ENCODE data around the gene SLX4.

Gene SLX4

GRCh38 chr16:3582276-3583165 lies 28.9 kb downstream of the SLX4 start:
- Mint-ChIP-seq H3K9me3 (no peaks in the 10 kb centered on the region), H3K27me3 (no peaks in the 10 kb centered on the region), H3K4me1 (peaks cover 30% of the 10 kb centered on the region), H3K36me3 (peaks cover 4% of the 10 kb centered on the region), H3K4me3 (no peak overlapping the region), H3K27ac (no peak overlapping the region)

- Mint-ChIP-seq H3K4me1 (peaks cover 40% of the 10 kb centered on the region), H3K4me3 (no peak overlapping the region), H3K27me3 (no peaks in the 10 kb centered on the region), H3K36me3 (peaks cover 4% of the 10 kb centered on the region), H3K9me3 (no peaks in the 10 kb centered on the region), H3K27ac (no peak overlapping the region)
Observed at GRCh38 chr16:3581392-3581791, 30.0 kb downstream of the SLX4 start.

DNA sequence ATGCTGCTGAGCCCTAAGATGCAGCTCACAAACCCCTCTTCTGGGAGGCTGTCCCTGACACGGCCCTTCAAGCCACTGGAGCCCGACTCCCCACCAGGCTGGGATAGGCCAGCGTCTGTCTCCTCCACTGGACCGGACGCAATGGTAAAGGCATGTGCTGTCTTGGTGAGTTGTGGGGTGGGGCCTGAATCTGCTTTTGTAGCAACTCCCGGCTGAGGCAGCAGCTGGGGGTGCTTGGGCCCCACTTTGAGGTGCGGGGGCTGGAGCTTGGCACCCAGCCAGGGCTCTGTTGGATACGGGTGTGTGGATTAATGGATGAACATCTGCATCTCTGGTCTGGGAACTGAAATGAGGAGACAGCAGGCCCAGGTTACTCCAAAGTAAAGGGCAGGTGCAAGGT lies 30.7 kb downstream of the SLX4 start:
- Mint-ChIP-seq H3K4me3 (no peak overlapping the region), H3K4me1 (peaks cover 43% of the 10 kb centered on the region), H3K36me3 (peaks cover 4% of the 10 kb centered on the region), H3K9me3 (no peaks in the 10 kb centered on the region), H3K27ac (no peak overlapping the region), H3K27me3 (no peaks in the 10 kb centered on the region)

GRCh38 chr16:3580251-3580651 lies 31.2 kb downstream of the SLX4 start:
- peaks cover 4% of the 10 kb centered on the region for H3K36me3 Mint-ChIP-seq
- no peak overlapping the region for H3K4me3 Mint-ChIP-seq
- H3K9me3 Mint-ChIP-seq = no peaks in the 10 kb centered on the region
- H3K27ac Mint-ChIP-seq = no peak overlapping the region
- H3K27me3 Mint-ChIP-seq = no peaks in the 10 kb centered on the region
- peaks cover 48% of the 10 kb centered on the region for H3K4me1 Mint-ChIP-seq

GRCh38 chr16:3579776-3580175 lies 31.6 kb downstream of the SLX4 start:
- no peaks in the 10 kb centered on the region for H3K9me3 Mint-ChIP-seq
- peak overlapping the region; percentile 82 for H3K27ac Mint-ChIP-seq
- H3K36me3 Mint-ChIP-seq = peaks cover 4% of the 10 kb centered on the region
- H3K4me3 Mint-ChIP-seq = peak overlapping the region; percentile 51
- peaks cover 53% of the 10 kb centered on the region for H3K4me1 Mint-ChIP-seq
- no peaks in the 10 kb centered on the region for H3K27me3 Mint-ChIP-seq

- peak overlapping the region; percentile 96 for H3K27ac Mint-ChIP-seq
- H3K27me3 Mint-ChIP-seq = no peaks in the 10 kb centered on the region
- H3K4me1 Mint-ChIP-seq = peaks cover 61% of the 10 kb centered on the region
- H3K9me3 Mint-ChIP-seq = no peaks in the 10 kb centered on the region
- peak overlapping the region; percentile 91 for H3K4me3 Mint-ChIP-seq
- peaks cover 3% of the 10 kb centered on the region for H3K36me3 Mint-ChIP-seq
Observed at GRCh38 chr16:3578610-3579551, 32.5 kb downstream of the SLX4 start.

- peak overlapping the region; percentile 91 for H3K4me3 Mint-ChIP-seq
- H3K36me3 Mint-ChIP-seq = peaks cover 3% of the 10 kb centered on the region
- peaks cover 65% of the 10 kb centered on the region for H3K4me1 Mint-ChIP-seq
- no peaks in the 10 kb centered on the region for H3K27me3 Mint-ChIP-seq
- peak overlapping the region; percentile 96 for H3K27ac Mint-ChIP-seq
- H3K9me3 Mint-ChIP-seq = no peaks in the 10 kb centered on the region
Observed at GRCh38 chr16:3578121-3578520, 33.3 kb downstream of the SLX4 start.

- Mint-ChIP-seq H3K27ac (peak within 1 kb of the TSS; percentile 96), H3K4me1 (peaks cover 72% of the 10 kb centered on the region), H3K27me3 (no peaks in the 10 kb centered on the region), H3K36me3 (peaks cover 4% of the 10 kb centered on the region), H3K9me3 (no peaks in the 10 kb centered on the region), H3K4me3 (peak within 1 kb of the TSS; percentile 91)
Observed at GRCh38 chr16:3577302-3577752, 34.1 kb downstream of the SLX4 start, which contains the start of gene NLRC3. NLRC3 (minus strand) TSS chr16:3577403; CDS start chr16:3565036, 12,367 bp downstream.

GRCh38 chr16:3576211-3576610 lies 35.2 kb downstream of the SLX4 start:
- peak overlapping the region; percentile 91 for H3K4me3 Mint-ChIP-seq
- H3K4me1 Mint-ChIP-seq = peaks cover 77% of the 10 kb centered on the region
- peaks cover 8% of the 10 kb centered on the region for H3K36me3 Mint-ChIP-seq
- peak overlapping the region; percentile 96 for H3K27ac Mint-ChIP-seq
- no peaks in the 10 kb centered on the region for H3K27me3 Mint-ChIP-seq
- no peaks in the 10 kb centered on the region for H3K9me3 Mint-ChIP-seq

DNA sequence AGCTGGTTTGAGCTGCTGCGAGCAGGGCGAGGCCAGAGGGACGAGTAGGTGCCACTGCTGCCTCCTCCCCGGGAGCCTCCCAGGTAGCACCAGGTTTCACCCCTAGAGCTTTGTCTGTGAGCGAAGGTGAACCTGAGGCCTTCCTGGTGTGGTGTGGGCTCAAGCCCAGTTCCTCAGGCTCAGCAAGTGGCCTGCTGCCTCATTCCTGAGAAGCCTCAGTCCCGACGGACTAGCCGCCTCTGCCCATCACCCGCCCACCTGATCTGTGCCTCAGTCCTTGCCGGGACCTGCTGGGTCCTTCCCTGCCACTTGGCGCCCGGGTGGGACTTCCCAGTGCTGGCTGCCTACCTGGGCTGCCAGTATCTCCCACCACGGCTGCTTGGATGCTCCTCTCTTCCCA lies 35.9 kb downstream of the SLX4 start:
- Mint-ChIP-seq H3K27me3 (no peaks in the 10 kb centered on the region), H3K36me3 (peaks cover 13% of the 10 kb centered on the region), H3K4me1 (peaks cover 72% of the 10 kb centered on the region), H3K27ac (peak overlapping the region; percentile 84), H3K4me3 (peak overlapping the region; percentile 91), H3K9me3 (no peaks in the 10 kb centered on the region)

DNA sequence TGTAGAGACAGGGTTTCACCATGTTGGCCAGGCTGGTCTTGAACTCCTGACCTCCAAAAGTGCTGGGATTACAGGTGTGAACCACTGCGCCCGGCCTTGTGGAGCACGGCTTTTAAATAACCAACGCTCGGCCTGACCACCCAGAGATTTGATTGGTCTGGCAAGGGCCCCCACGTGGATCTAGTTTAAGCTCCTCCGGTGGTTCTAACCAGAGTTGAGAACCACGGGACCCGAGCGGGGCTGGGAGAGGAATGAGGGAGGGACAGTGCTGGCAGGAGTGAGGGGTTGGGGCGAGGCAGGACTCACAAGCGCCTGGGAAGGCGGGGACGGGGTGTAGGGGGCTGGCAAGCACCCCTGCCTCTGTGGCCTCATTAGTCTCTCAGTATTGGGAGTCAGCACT lies 37.2 kb downstream of the SLX4 start:
- Mint-ChIP-seq H3K27ac (no peak overlapping the region), H3K36me3 (peaks cover 16% of the 10 kb centered on the region), H3K4me1 (peaks cover 63% of the 10 kb centered on the region), H3K9me3 (no peaks in the 10 kb centered on the region), H3K27me3 (no peaks in the 10 kb centered on the region), H3K4me3 (no peak overlapping the region)

DNA sequence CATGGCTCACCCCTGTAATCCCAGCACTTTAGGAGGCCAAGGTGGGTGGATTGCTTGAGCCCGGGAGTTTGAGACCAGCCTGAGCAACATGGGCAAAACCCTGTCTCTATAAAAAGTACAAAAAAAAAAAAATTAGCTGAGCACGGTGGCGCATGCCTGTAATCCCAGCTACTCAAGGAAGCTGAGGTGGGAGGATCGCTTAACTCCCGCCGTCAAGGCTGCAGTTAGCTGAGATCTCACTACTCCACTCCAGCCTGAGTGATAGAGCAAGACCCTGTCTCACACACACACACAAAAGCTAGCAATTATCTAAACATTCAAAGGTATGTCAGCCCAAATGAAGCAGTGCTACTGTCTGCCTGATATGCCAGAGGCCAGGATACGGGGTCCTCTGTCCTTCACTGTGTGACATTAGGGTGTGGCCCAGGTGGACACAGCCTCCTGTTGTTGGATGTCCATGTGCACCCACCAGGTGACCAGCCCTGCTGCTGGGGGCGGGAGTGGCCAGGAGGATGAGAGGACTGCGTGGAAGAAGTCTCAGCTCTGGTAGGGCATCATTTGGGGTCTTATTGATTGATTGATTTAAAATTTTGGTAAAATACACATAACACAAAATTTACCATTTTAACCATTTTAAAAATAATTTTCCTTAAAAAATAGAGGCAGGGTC lies 38.1 kb downstream of the SLX4 start:
- peak overlapping the region; percentile 77 for H3K27ac Mint-ChIP-seq
- peaks cover 55% of the 10 kb centered on the region for H3K4me1 Mint-ChIP-seq
- peak overlapping the region; percentile 33 for H3K4me3 Mint-ChIP-seq
- no peaks in the 10 kb centered on the region for H3K9me3 Mint-ChIP-seq
- H3K36me3 Mint-ChIP-seq = peaks cover 16% of the 10 kb centered on the region
- no peaks in the 10 kb centered on the region for H3K27me3 Mint-ChIP-seq

- H3K9me3 Mint-ChIP-seq = no peaks in the 10 kb centered on the region
- H3K27ac Mint-ChIP-seq = peak overlapping the region; percentile 77
- H3K27me3 Mint-ChIP-seq = no peaks in the 10 kb centered on the region
- peaks cover 36% of the 10 kb centered on the region for H3K4me1 Mint-ChIP-seq
- peaks cover 16% of the 10 kb centered on the region for H3K36me3 Mint-ChIP-seq
- no peak overlapping the region for H3K4me3 Mint-ChIP-seq
Observed at GRCh38 chr16:3570420-3571062, 40.9 kb downstream of the SLX4 start.

GRCh38 chr16:3569851-3570250 lies 41.6 kb downstream of the SLX4 start:
- Mint-ChIP-seq H3K4me3 (no peak overlapping the region), H3K36me3 (peaks cover 19% of the 10 kb centered on the region), H3K27ac (no peak overlapping the region), H3K4me1 (peaks cover 29% of the 10 kb centered on the region), H3K9me3 (no peaks in the 10 kb centered on the region), H3K27me3 (no peaks in the 10 kb centered on the region)

GRCh38 chr16:3566990-3567389 lies 44.4 kb downstream of the SLX4 start:
- H3K4me3 Mint-ChIP-seq = no peak overlapping the region
- H3K36me3 Mint-ChIP-seq = peaks cover 13% of the 10 kb centered on the region
- H3K27ac Mint-ChIP-seq = no peak overlapping the region
- H3K4me1 Mint-ChIP-seq = peaks cover 6% of the 10 kb centered on the region
- no peaks in the 10 kb centered on the region for H3K27me3 Mint-ChIP-seq
- H3K9me3 Mint-ChIP-seq = no peaks in the 10 kb centered on the region

Data from activated naive CD4-positive, alpha-beta T cell treated with anti-CD3 and anti-CD28 coated beads, Interleukin-2, amount 50 U/mL, for 24 hours (primary cell).